ENCODE results near the gene CD180. TPM values are rescaled to one million over a fixed set of nuclear protein-coding genes. Genes with fewer than 3 reads are reported as not detected.
"Not testable (repeated sequence)": the region's sequence is repeated elsewhere in the genome, so short reads cannot be mapped to it uniquely, and the experiment has no call there.

Gene CD180
- total RNA-seq, 1 experiment from 2014 or later = not detected

GRCh38 chr5:67173351-67173750 lies 23.2 kb downstream of the CD180 start:
- not testable (repeated sequence) for H3K9me3 ChIP-seq (replicated peaks); H3K4me3 ChIP-seq; DNase-seq (ENCODE audit: low read depth in 1 of 2, low spot score in 2 of 2); H3K36me3 ChIP-seq; H3K4me1 ChIP-seq (replicated peaks); H3K27me3 ChIP-seq (replicated peaks); H3K27ac ChIP-seq

- no peak overlapping the region for H3K27ac ChIP-seq
- no peaks in the 10 kb centered on the region for H3K4me1 ChIP-seq (replicated peaks)
- no peaks in the 10 kb centered on the region for H3K36me3 ChIP-seq
- no peak overlapping the region for H3K4me3 ChIP-seq
- no peaks in the 10 kb centered on the region for H3K27me3 ChIP-seq (replicated peaks)
- H3K9me3 ChIP-seq (replicated peaks) = no peaks in the 10 kb centered on the region
- no peak for DNase-seq (ENCODE audit: low read depth in 1 of 2, low spot score in 2 of 2)
Measured at GRCh38 chr5:67170767-67171166, 25.8 kb downstream of the CD180 start.

GRCh38 chr5:67168069-67168468 lies 28.5 kb downstream of the CD180 start:
- no peak overlapping the region for H3K4me3 ChIP-seq
- no peak for DNase-seq (ENCODE audit: low read depth in 1 of 2, low spot score in 2 of 2)
- H3K36me3 ChIP-seq = no peaks in the 10 kb centered on the region

GRCh38 chr5:67166460-67167285 lies 29.9 kb downstream of the CD180 start:
- Histone ChIP-seq H3K36me3 (no peaks in the 10 kb centered on the region), H3K27ac (no peak overlapping the region), H3K27me3 (replicated peaks) (no peaks in the 10 kb centered on the region), H3K9me3 (replicated peaks) (no peaks in the 10 kb centered on the region), H3K4me3 (no peak overlapping the region), H3K4me1 (replicated peaks) (peaks cover 3% of the 10 kb centered on the region)
- DNase-seq (ENCODE audit: low read depth in 1 of 2, low spot score in 2 of 2) = no peak

More at GRCh38 chr5:67168069-67168468, 28.5 kb downstream of the CD180 start:
- no peak overlapping the region for H3K27ac ChIP-seq
- H3K27me3 ChIP-seq (replicated peaks) = no peaks in the 10 kb centered on the region
- no peaks in the 10 kb centered on the region for H3K9me3 ChIP-seq (replicated peaks)
- H3K4me1 ChIP-seq (replicated peaks) = no peaks in the 10 kb centered on the region

GRCh38 chr5:67165526-67166459 lies 30.8 kb downstream of the CD180 start:
- Histone ChIP-seq H3K36me3 (no peaks in the 10 kb centered on the region), H3K4me3 (no peak overlapping the region), H3K4me1 (replicated peaks) (peaks cover 11% of the 10 kb centered on the region), H3K27me3 (replicated peaks) (no peaks in the 10 kb centered on the region), H3K9me3 (replicated peaks) (no peaks in the 10 kb centered on the region), H3K27ac (no peak overlapping the region)
- DNase-seq (ENCODE audit: low read depth in 1 of 2, low spot score in 2 of 2) = no peak

- Histone ChIP-seq H3K36me3 (no peaks in the 10 kb centered on the region), H3K27me3 (replicated peaks) (no peaks in the 10 kb centered on the region), H3K4me3 (no peak overlapping the region), H3K27ac (no peak overlapping the region), H3K9me3 (replicated peaks) (no peaks in the 10 kb centered on the region), H3K4me1 (replicated peaks) (peaks cover 19% of the 10 kb centered on the region)
- DNase-seq (ENCODE audit: low read depth in 1 of 2, low spot score in 2 of 2) = no peak
Measured at GRCh38 chr5:67164856-67165525, 31.6 kb downstream of the CD180 start.

GRCh38 chr5:67163863-67164595 lies 32.6 kb downstream of the CD180 start:
- H3K36me3 ChIP-seq = no peaks in the 10 kb centered on the region
- H3K4me1 ChIP-seq (replicated peaks) = peaks cover 21% of the 10 kb centered on the region
- no peak for DNase-seq (ENCODE audit: low read depth in 1 of 2, low spot score in 2 of 2)
- H3K27ac ChIP-seq = no peak overlapping the region
- no peaks in the 10 kb centered on the region for H3K27me3 ChIP-seq (replicated peaks)
- no peaks in the 10 kb centered on the region for H3K9me3 ChIP-seq (replicated peaks)
- no peak overlapping the region for H3K4me3 ChIP-seq

- Histone ChIP-seq H3K9me3 (replicated peaks) (no peaks in the 10 kb centered on the region), H3K27me3 (replicated peaks) (no peaks in the 10 kb centered on the region), H3K4me3 (no peak overlapping the region), H3K4me1 (replicated peaks) (peaks cover 21% of the 10 kb centered on the region), H3K27ac (no peak overlapping the region), H3K36me3 (no peaks in the 10 kb centered on the region)
- DNase-seq (ENCODE audit: low read depth in 1 of 2, low spot score in 2 of 2) = no peak
Measured at GRCh38 chr5:67163231-67163756, 33.3 kb downstream of the CD180 start.

GRCh38 chr5:67161767-67162166 lies 34.8 kb downstream of the CD180 start:
- no peaks in the 10 kb centered on the region for H3K36me3 ChIP-seq
- H3K4me1 ChIP-seq (replicated peaks) = peaks cover 21% of the 10 kb centered on the region
- H3K27ac ChIP-seq = no peak overlapping the region
- no peak for DNase-seq (ENCODE audit: low read depth in 1 of 2, low spot score in 2 of 2)
- H3K27me3 ChIP-seq (replicated peaks) = no peaks in the 10 kb centered on the region
- no peaks in the 10 kb centered on the region for H3K9me3 ChIP-seq (replicated peaks)
- H3K4me3 ChIP-seq = no peak overlapping the region

GRCh38 chr5:67160985-67161384 lies 35.6 kb downstream of the CD180 start:
- peak; percentile 44 to 63 for DNase-seq (ENCODE audit: low read depth in 1 of 2, low spot score in 2 of 2)
- H3K4me1 ChIP-seq (replicated peaks) = peaks cover 21% of the 10 kb centered on the region
- no peaks in the 10 kb centered on the region for H3K27me3 ChIP-seq (replicated peaks)
- no peak overlapping the region for H3K4me3 ChIP-seq
- 0 out of 2 replicates have a peak overlapping the region, but pooled peaks have one; percentile 3 for H3K27ac ChIP-seq
- no peaks in the 10 kb centered on the region for H3K9me3 ChIP-seq (replicated peaks)
- H3K36me3 ChIP-seq = no peaks in the 10 kb centered on the region

GRCh38 chr5:67160272-67160671 lies 36.3 kb downstream of the CD180 start:
- Histone ChIP-seq H3K9me3 (replicated peaks) (no peaks in the 10 kb centered on the region), H3K4me1 (replicated peaks) (peaks cover 21% of the 10 kb centered on the region), H3K4me3 (no peak overlapping the region), H3K27me3 (replicated peaks) (no peaks in the 10 kb centered on the region), H3K27ac (no peak overlapping the region), H3K36me3 (no peaks in the 10 kb centered on the region)
- no peak for DNase-seq (ENCODE audit: low read depth in 1 of 2, low spot score in 2 of 2)

- DNase-seq (ENCODE audit: low read depth in 1 of 2, low spot score in 2 of 2) = peak in 1 of 2 experiments; percentile 13
- no peak overlapping the region for H3K27ac ChIP-seq
- H3K27me3 ChIP-seq (replicated peaks) = no peaks in the 10 kb centered on the region
- H3K4me1 ChIP-seq (replicated peaks) = peaks cover 21% of the 10 kb centered on the region
- no peak overlapping the region for H3K4me3 ChIP-seq
- H3K36me3 ChIP-seq = no peaks in the 10 kb centered on the region
- H3K9me3 ChIP-seq (replicated peaks) = no peaks in the 10 kb centered on the region
Measured at GRCh38 chr5:67156976-67157583, 39.5 kb downstream of the CD180 start.

Measured in SJSA1 (cell line).